Cardiac muscle cell (in vitro differentiated cells and primary cell): ENCODE data around the gene CCT5. TPM values are rescaled to one million over a fixed set of nuclear protein-coding genes. Genes with fewer than 3 reads are reported as not detected.
A peak's percentile ranks its signal among the peaks of the same experiment; 100 is the strongest.
"Not testable (repeated sequence)": the region's sequence is repeated elsewhere in the genome, so short reads cannot be mapped to it uniquely, and the experiment has no call there.

Experiments
- DNase-seq, 2 donors: peaks; one replicate each; pipeline versions ENCODE4 v3.0.0 to v3.0.0-alpha.2; 2010 to 2017; ENCODE audit warnings: low read depth in 1 of 2, low spot score in 1 of 2
- H3K27ac ChIP-seq: fragments of 200-600 bp; sonication (generic); 2 replicates; pipeline ENCODE4 v1.5.1; 2016
- H3K27me3 ChIP-seq: fragments of 200-600 bp; sonication (generic); 2 replicates; pipeline ENCODE4 v1.6.0; 2016; ENCODE audit warnings: control low read depth
- H3K36me3 ChIP-seq: fragments of 200-600 bp; sonication (generic); 2 replicates; pipeline ENCODE4 v1.5.1; 2016; ENCODE audit warnings: control low read depth
- H3K4me1 ChIP-seq: fragments of 200-600 bp; sonication (generic); 2 replicates; pipeline ENCODE4 v1.8.1; 2017; ENCODE audit warnings: low read depth, mild to moderate bottlenecking, mixed run types
- H3K4me3 ChIP-seq: fragments of 200-600 bp; sonication (generic); 2 replicates; pipeline ENCODE4 v1.5.1; 2016; ENCODE audit warnings: mild to moderate bottlenecking
- H3K9me3 ChIP-seq: fragments of 200-600 bp; sonication (generic); 2 replicates; pipeline ENCODE4 v1.5.1; 2017; ENCODE audit warnings: low read depth, mild to moderate bottlenecking, control low read depth
- CTCF ChIP-seq: IDR thresholded peaks from 2 replicates; pipeline ENCODE4 v1.5.1; 2012; ENCODE audit warnings: low read depth, mild to moderate bottlenecking, low read length
- polyA plus RNA-seq: library from polyadenylated mRNA; unstranded; fragments of >200 nt; fragmentation: Nextera tagmentation; extraction: Ambion mirVana; gene quantifications from 2 replicates; pipeline ENCODE4 v1.2.1, GENCODE V29; 2016
- total RNA-seq: library from RNA; depleted of rRNA; stranded (reverse); fragments of >200 nt; gene quantifications from 2 replicates; pipeline ENCODE4 v1.2.3, GENCODE V29; 2016

Gene CCT5
- total and polyA plus RNA-seq, 2 experiments from 2014 or later: 176 to 265 TPM

DNA sequence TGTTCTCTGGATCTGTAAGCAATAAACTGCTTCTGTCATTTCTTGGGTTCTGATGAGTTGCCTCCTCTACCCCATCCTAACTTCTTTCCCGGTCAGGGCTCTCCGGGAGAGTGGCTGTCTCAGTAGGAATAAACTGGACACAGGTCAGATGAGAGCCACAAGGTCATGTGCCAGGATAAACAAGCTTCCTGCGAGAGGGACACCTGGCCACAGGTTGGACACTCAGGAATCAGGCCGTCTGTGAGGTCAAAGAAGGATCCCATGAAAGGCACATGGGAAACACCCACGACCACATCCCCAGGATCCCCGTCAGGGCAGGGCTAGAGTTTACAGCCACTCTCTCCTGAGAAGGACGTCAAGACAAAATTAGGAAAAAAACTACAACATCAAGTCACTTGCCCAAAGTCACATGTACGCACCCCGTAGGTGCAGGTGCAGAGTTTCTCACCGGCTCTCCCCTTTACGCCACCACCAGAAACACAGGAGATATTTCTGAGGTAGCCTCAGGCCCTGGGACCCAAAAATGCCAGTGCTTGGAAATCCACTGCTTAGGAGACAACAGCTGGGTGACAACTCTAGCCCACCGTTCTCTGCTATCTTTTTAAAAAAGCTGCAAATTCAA, 28.7 kb downstream of the CCT5 start:
- Histone ChIP-seq H3K36me3 (no peaks in the 10 kb centered on the region), H3K4me3 (no peak overlapping the region), H3K27me3 (no peaks in the 10 kb centered on the region), H3K27ac (no peak overlapping the region), H3K4me1 (no peaks in the 10 kb centered on the region), H3K9me3 (no peaks in the 10 kb centered on the region)
- TF ChIP-seq CTCF: no peak
- DNase-seq: no peak

DNA sequence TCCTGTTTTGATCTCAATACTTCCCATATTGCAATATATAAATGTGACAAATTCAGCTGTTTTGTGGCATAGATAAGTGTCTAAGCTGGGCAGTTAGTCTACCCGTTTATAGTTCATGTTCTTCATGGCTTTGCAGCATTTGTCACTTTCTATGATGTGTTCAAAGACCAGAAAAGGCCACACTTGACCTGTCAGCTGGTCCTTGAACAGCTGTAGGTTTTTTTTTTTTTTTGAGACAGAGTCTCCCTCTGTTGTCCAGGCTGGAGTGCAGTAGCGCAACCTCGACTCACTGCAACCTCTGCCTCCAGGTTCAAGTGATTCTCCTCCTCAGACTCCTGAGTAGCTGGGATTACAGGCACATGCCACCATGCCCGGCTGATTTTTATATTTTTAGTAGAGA, 29.2 kb downstream of the CCT5 start:
- TF ChIP-seq CTCF: no peak
- Histone ChIP-seq H3K4me3 (no peak overlapping the region), H3K9me3 (no peaks in the 10 kb centered on the region), H3K27ac (no peak overlapping the region), H3K27me3 (no peaks in the 10 kb centered on the region), H3K4me1 (no peaks in the 10 kb centered on the region), H3K36me3 (no peaks in the 10 kb centered on the region)
- DNase-seq: no peak

GRCh38 chr5:10279925-10280720, 30.0 kb downstream of the CCT5 start:
- DNase-seq: no peak
- Histone ChIP-seq H3K4me3 (no peak overlapping the region), H3K36me3 (no peaks in the 10 kb centered on the region), H3K27ac (no peak overlapping the region), H3K4me1 (no peaks in the 10 kb centered on the region), H3K9me3 (no peaks in the 10 kb centered on the region), H3K27me3 (no peaks in the 10 kb centered on the region)
- no peak for TF ChIP-seq CTCF

GRCh38 chr5:10283927-10284635, 34.0 kb downstream of the CCT5 start:
- Histone ChIP-seq H3K4me3 (no peak overlapping the region), H3K27me3 (no peaks in the 10 kb centered on the region), H3K9me3 (no peaks in the 10 kb centered on the region), H3K4me1 (no peaks in the 10 kb centered on the region), H3K27ac (no peak overlapping the region), H3K36me3 (no peaks in the 10 kb centered on the region)
- TF ChIP-seq CTCF: peak; percentile 97
- peak; percentile 84 to 87 for DNase-seq

- H3K4me1 ChIP-seq, H3K27me3 ChIP-seq, H3K4me3 ChIP-seq, H3K9me3 ChIP-seq, H3K27ac ChIP-seq, H3K36me3 ChIP-seq: not testable (repeated sequence)
- peak in 1 of 2 donors; percentile 31 for DNase-seq
Measured at GRCh38 chr5:10285362-10285761, 35.3 kb downstream of the CCT5 start.
